HepG2 (cell line): ENCODE measurements around the gene KRTAP10-10. TPM values are rescaled to one million over a fixed set of nuclear protein-coding genes. Genes with fewer than 3 reads are reported as not detected.

Source experiments
- ATAC-seq: fragments of 200-7000 bp; cut with Tn5 transposase; 3 replicates; pipeline ENCODE4 v1.9.1; 2020; ENCODE audit warnings: mild to moderate bottlenecking, moderate library complexity
- BruUV-seq: library from RNA; stranded (reverse); fragments of 400-500 nt; replicated peaks from 2 replicates; lab custom pipeline; 2021; lab: Mats Ljungman, UMichigan
- CTCF ChIA-PET: fragments of 300-600 bp; formaldehyde crosslinking; extraction: SDS; loops from one replicate; lab custom pipeline; 2021; ENCODE audit warnings: low total read pairs, inconsistent platforms, low intra/inter-chr PET ratio; lab: Yijun Ruan, JAX
- POLR2A ChIA-PET: fragments of 350-600 bp; sonication (Branson Sonifier 250); formaldehyde crosslinking; loops from one replicate; lab custom pipeline; 2020; ENCODE audit warnings: antibody characterized with exemption, inconsistent platforms; lab: Yijun Ruan, JAX
- DNase-seq: peaks from one replicate; pipeline ENCODE4 v3.0.0-alpha.2; 2015; ENCODE audit warnings: low spot score
- FAIRE-seq: peaks from 3 replicates; lab custom pipeline; 2011; peaks lifted over from hg19 to GRCh38; lab: Jason Lieb, UNC
- H2AFZ ChIP-seq: one replicate; pipeline ENCODE4 v1.6.1; 2011; ENCODE audit warnings: low read length, inconsistent platforms
- H3K27ac ChIP-seq: fragments of 300-600 bp; 3 replicates; pipeline ENCODE4 v1.8.0; 2011; ENCODE audit warnings: mixed run types, mild to moderate bottlenecking, mixed read lengths, low read length, inconsistent platforms; ENCODE audit not compliant: insufficient read depth; ENCODE audit errors: extremely low read length
- H3K27me3 ChIP-seq, 2 experiments: fragments of 200-600 bp in 1 of 2; 2 replicates in 1 of 2; 3 replicates in 1 of 2; pipeline versions ENCODE4 v1.6.0 to v1.8.0; 2011; ENCODE audit warnings: low read length in 2 of 2, mild to moderate bottlenecking in 2 of 2, moderate library complexity in 2 of 2, inconsistent platforms in 1 of 2; ENCODE audit not compliant: insufficient read depth in 2 of 2, control insufficient read depth in 1 of 2
- H3K36me3 ChIP-seq, 2 experiments: fragments of 200-600 bp in 1 of 2; replicated peaks in 1 of 2; 2 replicates in 1 of 2; 3 replicates in 1 of 2; pipeline versions ENCODE4 v1.5.1 to v1.8.0; 2011; ENCODE audit warnings: low read length in 2 of 2, inconsistent platforms in 1 of 2; ENCODE audit not compliant: insufficient read depth in 2 of 2, control insufficient read depth in 1 of 2
- H3K4me1 ChIP-seq: 2 replicates; pipeline ENCODE4 v1.5.1; 2012; ENCODE audit warnings: low read length, inconsistent platforms; ENCODE audit not compliant: insufficient read depth
- H3K4me2 ChIP-seq: 2 replicates; pipeline ENCODE4 v1.6.0; 2011; ENCODE audit warnings: low read depth, low read length, inconsistent platforms
- H3K4me3 ChIP-seq, 3 experiments: fragments of 200-600 bp in 1 of 3; sonication (generic), shearing (Covaris generic) in 1 of 3; replicated peaks in 1 of 3; 2 replicates each; pipeline ENCODE4 v1.5.1; 2011 to 2016; ENCODE audit warnings: low read length in 3 of 3, inconsistent platforms in 2 of 3, low read depth in 2 of 3, mild to moderate bottlenecking in 2 of 3, control low read depth in 1 of 3, mixed read lengths in 1 of 3; ENCODE audit not compliant: insufficient read depth in 1 of 3
- H3K79me2 ChIP-seq: one replicate; pipeline ENCODE4 v1.6.1; 2011; ENCODE audit warnings: low read length, inconsistent platforms; ENCODE audit not compliant: insufficient read depth
- H3K9ac ChIP-seq: 2 replicates; pipeline ENCODE4 v1.6.0; 2011; ENCODE audit warnings: mild to moderate bottlenecking, low read depth, low read length, inconsistent platforms; ENCODE audit not compliant: insufficient read depth
- H3K9me3 ChIP-seq: 2 replicates; pipeline ENCODE4 v1.5.1; 2012; ENCODE audit warnings: mild to moderate bottlenecking, low read length
- H4K20me1 ChIP-seq: 2 replicates; pipeline ENCODE4 v1.6.0; 2011; ENCODE audit warnings: inconsistent platforms, mild to moderate bottlenecking, low read length, moderate library complexity; ENCODE audit not compliant: insufficient read depth
- IKZF1 ChIP-seq: fragments of 450-650 bp; IDR thresholded peaks from 2 replicates; pipeline ENCODE4 v1.7.1; 2016
- KAT7 ChIP-seq: IDR thresholded peaks from 2 replicates; pipeline ENCODE4 v1.6.1; 2018; ENCODE audit warnings: borderline replicate concordance, missing compliant biosample characterization
- MBNL3 ChIP-seq: fragments of 250-450 bp; sonication (Bioruptor Pico); conservative IDR thresholded peaks from 2 replicates; pipeline ENCODE4 v1.8.0; 2022; ENCODE audit warnings: mild to moderate bottlenecking, inconsistent platforms
- SNAI1 ChIP-seq: sonication (generic); formaldehyde crosslinking; IDR thresholded peaks from 2 replicates; pipeline ENCODE4 v1.5.0; 2020; ENCODE audit warnings: mild to moderate bottlenecking, missing genetic modification reagents, borderline replicate concordance
- ZNF598 ChIP-seq: sonication (generic); formaldehyde crosslinking; IDR thresholded peaks from 2 replicates; pipeline ENCODE4 v1.5.1; 2020; ENCODE audit warnings: mild to moderate bottlenecking, missing genetic modification reagents, borderline replicate concordance
- ZNF775 ChIP-seq: sonication (generic); formaldehyde crosslinking; IDR thresholded peaks from 2 replicates; pipeline ENCODE4 v1.4.0; 2020; ENCODE audit warnings: missing genetic modification reagents, mild to moderate bottlenecking, moderate library complexity, borderline replicate concordance
- ZNF781 ChIP-seq: sonication (generic); formaldehyde crosslinking; IDR thresholded peaks from 2 replicates; pipeline ENCODE4 v1.5.1; 2020; ENCODE audit warnings: borderline replicate concordance, mild to moderate bottlenecking, missing genetic modification reagents; ENCODE audit errors: not compliant biosample characterization
- WGBS: methylation state at CpG from one replicate; pipeline ENCODE4 v1.1.6; 2017; ENCODE audit warnings: low lambda C conversion rate; 5-methylcytosine and 5-hydroxymethylcytosine counted together
- in situ Hi-C: cut with HindIII; loops from 2 replicates; pipeline ENCODE4 v1.10.0; 2017; ENCODE audit warnings: low pct_unique_long_range_greater_than_20kb; ENCODE audit not compliant: extremely low pct_ligation_motif_present
- intact Hi-C: fragments of 100-400 bp; cut with micrococcal nuclease; formaldehyde crosslinking; loops from one replicate; pipeline ENCODE4 v1.10.0; 2022; ENCODE audit not compliant: unreplicated experiment
- polyA plus RNA-seq, 8 experiments: library from polyadenylated mRNA; depleted of rRNA in 3 of 8; stranded (reverse) in 7 of 8; unstranded in 1 of 8; fragments of >200 nt; fragmentation: Illumina TruSeq in 4 of 8; extraction: Trizol in 4 of 8; gene quantifications; 2 replicates each; pipeline versions ENCODE4 v1.2.1 to v1.2.3, GENCODE V29; 2011 to 2016; ENCODE audit warnings: low read depth in 4 of 8, missing spikeins in 1 of 8, mixed read lengths in 1 of 8; ENCODE audit not compliant: insufficient read depth in 1 of 8
- total RNA-seq, 5 experiments: library from RNA; depleted of rRNA; stranded (reverse); fragments of >200 nt; fragmentation: Illumina TruSeq; extraction: Trizol; gene quantifications; 2 replicates each; pipeline ENCODE4 v1.2.3, GENCODE V29; 2016; ENCODE audit warnings: low read depth in 1 of 5
- TF ChIP-seq, protein P1 (sequence below): sonication (generic); formaldehyde crosslinking; IDR thresholded peaks from 2 replicates; pipeline ENCODE4 v1.5.0; 2020; ENCODE audit warnings: mild to moderate bottlenecking, missing genetic modification reagents, borderline replicate concordance
- TF ChIP-seq, protein P2 (sequence below): sonication (generic); formaldehyde crosslinking; IDR thresholded peaks from 2 replicates; pipeline ENCODE4 v1.8.1; 2023; ENCODE audit warnings: mild to moderate bottlenecking, missing genetic modification reagents, borderline replicate concordance
- TF ChIP-seq, protein P3 (sequence below): sonication (generic); formaldehyde crosslinking; IDR thresholded peaks from 2 replicates; pipeline ENCODE4 v1.9.0; 2021; ENCODE audit warnings: missing genetic modification reagents, borderline replicate concordance

The KRTAP10-10 gene
- total and polyA plus RNA-seq, 2 of the 13 experiments (the other 11 are each of a cell fraction or from before 2014, with no cell fraction given), result not detected

DNA sequence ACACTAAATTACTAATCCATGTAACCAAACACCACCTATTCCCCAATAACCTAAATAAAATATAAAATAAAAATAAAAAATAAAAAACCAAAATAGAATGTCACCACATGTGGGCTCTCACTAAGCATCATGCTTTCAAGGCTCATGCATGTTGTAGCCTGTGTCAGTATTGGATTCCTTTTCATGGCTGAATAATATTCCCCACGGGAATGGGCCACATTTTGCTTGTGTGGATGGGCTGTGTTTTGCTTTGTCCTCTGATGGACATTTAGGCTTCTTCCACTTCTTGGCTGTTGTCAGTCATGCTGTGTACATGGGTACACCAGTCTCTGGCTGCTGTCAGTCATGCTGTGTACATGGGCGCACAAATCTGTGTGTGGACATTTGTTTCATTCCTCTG is 48.1 kb upstream of the KRTAP10-10 start:
- H3K27ac ChIP-seq, result no peak overlapping the region
- no peaks in the 10 kb centered on the region for H4K20me1 ChIP-seq
- intact Hi-C loops, result no loop called here
- H3K4me3 ChIP-seq, result no peak overlapping the region
- in situ Hi-C loops, result no loop called here
- BruUV-seq, result no TSS peak
- peaks cover 35% of the 10 kb centered on the region for H3K4me1 ChIP-seq
- H3K9ac ChIP-seq, result no peak overlapping the region
- DNase-seq (no peak), FAIRE-seq (no peak), ATAC-seq (no peak)
- 86% methylated on average over 2 of the region's 2 CpGs for WGBS
- H3K4me2 ChIP-seq, result no peak overlapping the region
- no peaks in the 10 kb centered on the region for H3K79me2 ChIP-seq
- ChIA-PET CTCF (no interaction called here), POLR2A (no interaction called here)
- no peaks in the 10 kb centered on the region for H3K9me3 ChIP-seq
- no peaks in the 10 kb centered on the region for H3K36me3 ChIP-seq
- no peak overlapping the region for H2AFZ ChIP-seq
- H3K27me3 ChIP-seq, result peaks cover 0 to 9% of the 10 kb centered on the region in 2 experiments; a peak in 1 of 5 replicates
- TF ChIP-seq, protein P1, sequence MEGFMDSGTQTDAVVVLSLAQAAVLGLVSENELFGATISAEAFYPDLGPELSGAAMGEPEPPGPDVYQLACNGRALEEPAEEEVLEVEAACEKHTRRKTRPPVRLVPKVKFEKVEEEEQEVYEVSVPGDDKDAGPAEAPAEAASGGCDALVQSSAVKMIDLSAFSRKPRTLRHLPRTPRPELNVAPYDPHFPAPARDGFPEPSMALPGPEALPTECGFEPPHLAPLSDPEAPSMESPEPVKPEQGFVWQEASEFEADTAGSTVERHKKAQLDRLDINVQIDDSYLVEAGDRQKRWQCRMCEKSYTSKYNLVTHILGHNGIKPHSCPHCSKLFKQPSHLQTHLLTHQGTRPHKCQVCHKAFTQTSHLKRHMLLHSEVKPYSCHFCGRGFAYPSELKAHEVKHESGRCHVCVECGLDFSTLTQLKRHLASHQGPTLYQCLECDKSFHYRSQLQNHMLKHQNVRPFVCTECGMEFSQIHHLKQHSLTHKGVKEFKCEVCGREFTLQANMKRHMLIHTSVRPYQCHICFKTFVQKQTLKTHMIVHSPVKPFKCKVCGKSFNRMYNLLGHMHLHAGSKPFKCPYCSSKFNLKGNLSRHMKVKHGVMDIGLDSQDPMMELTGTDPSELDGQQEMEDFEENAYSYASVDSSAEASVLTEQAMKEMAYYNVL, result no peak
- no peak for TF ChIP-seq IKZF1
- TF ChIP-seq ZNF781 (CRISPR knock-in tag), result no peak
- TF ChIP-seq ZNF598 (CRISPR knock-in tag), result no peak
- TF ChIP-seq, protein P2, sequence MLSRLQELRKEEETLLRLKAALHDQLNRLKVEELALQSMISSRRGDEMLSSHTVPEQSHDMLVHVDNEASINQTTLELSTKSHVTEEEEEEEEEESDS (CRISPR knock-in tag), result no peak
- no peak for TF ChIP-seq ZNF775 (CRISPR knock-in tag)
- TF ChIP-seq, protein P3, sequence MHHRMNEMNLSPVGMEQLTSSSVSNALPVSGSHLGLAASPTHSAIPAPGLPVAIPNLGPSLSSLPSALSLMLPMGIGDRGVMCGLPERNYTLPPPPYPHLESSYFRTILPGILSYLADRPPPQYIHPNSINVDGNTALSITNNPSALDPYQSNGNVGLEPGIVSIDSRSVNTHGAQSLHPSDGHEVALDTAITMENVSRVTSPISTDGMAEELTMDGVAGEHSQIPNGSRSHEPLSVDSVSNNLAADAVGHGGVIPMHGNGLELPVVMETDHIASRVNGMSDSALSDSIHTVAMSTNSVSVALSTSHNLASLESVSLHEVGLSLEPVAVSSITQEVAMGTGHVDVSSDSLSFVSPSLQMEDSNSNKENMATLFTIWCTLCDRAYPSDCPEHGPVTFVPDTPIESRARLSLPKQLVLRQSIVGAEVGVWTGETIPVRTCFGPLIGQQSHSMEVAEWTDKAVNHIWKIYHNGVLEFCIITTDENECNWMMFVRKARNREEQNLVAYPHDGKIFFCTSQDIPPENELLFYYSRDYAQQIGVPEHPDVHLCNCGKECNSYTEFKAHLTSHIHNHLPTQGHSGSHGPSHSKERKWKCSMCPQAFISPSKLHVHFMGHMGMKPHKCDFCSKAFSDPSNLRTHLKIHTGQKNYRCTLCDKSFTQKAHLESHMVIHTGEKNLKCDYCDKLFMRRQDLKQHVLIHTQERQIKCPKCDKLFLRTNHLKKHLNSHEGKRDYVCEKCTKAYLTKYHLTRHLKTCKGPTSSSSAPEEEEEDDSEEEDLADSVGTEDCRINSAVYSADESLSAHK, result no peak
- TF ChIP-seq SNAI1 (CRISPR knock-in tag), result no peak
- no peak for TF ChIP-seq MBNL3
- TF ChIP-seq KAT7 (CRISPR knock-in tag), result no peak
- TF ChIP-seq, all 625 proteins: peak for 0
